ENCODE measurements around the gene FITM1. TPM values are rescaled to one million over a fixed set of nuclear protein-coding genes. Genes with fewer than 3 reads are reported as not detected.

Gene FITM1
- total and polyA plus RNA-seq, 2 experiments from 2014 or later = 0.53 TPM; not detected in 1

- TF ChIP-seq STAT1 (IDR thresholded peaks at IDR 0.05; ENCODE audit: unreplicated experiment) (no peak), ZNF462 (CRISPR knock-in tag; IDR thresholded peaks at IDR 0.05) (no peak), JUNB (IDR thresholded peaks at IDR 0.05; ENCODE audit: unreplicated experiment) (no peak), ETS1 (IDR thresholded peaks at IDR 0.05) (no peak), NANOG (IDR thresholded peaks at IDR 0.05; ENCODE audit: borderline replicate concordance) (no peak), EZH2phosphoT487 (IDR thresholded peaks at IDR 0.05; ENCODE audit: unreplicated experiment) (no peak), CTCF (conservative IDR thresholded peaks at IDR 0.05; ENCODE audit: low read depth in 2 of 2) (peak; percentile 92 to 98), CREB1 (CRISPR knock-in tag; IDR thresholded peaks at IDR 0.05; ENCODE audit: low read depth) (no peak), EZH2 (IDR thresholded peaks at IDR 0.05; ENCODE audit: low read depth, unreplicated experiment) (no peak), POLR2AphosphoS5 (IDR thresholded peaks at IDR 0.05; ENCODE audit: low read depth) (peak; percentile 55), ZNF114 (CRISPR knock-in tag; IDR thresholded peaks at IDR 0.05) (no peak), REST (IDR thresholded peaks at IDR 0.05; ENCODE audit: unreplicated experiment) (peak; percentile 37)
- H3K36me3 ChIP-seq (ENCODE audit: insufficient read depth) = 0 out of 2 replicates have a peak, but pooled peaks cover 5% of the 10 kb centered on the region
- no peaks in the 10 kb centered on the region for H3K79me2 ChIP-seq (replicated peaks; ENCODE audit: insufficient read depth)
- H3K9me2 ChIP-seq (ENCODE audit: insufficient read depth) = no peaks in the 10 kb centered on the region
- Mint-ChIP-seq H3K27me3 (ENCODE audit: insufficient read depth, low read depth, poor library complexity) (peaks cover 4% of the 10 kb centered on the region), H3K4me3 (peak within 1 kb of the TSS; percentile 69), H3K9me3 (no peaks in the 10 kb centered on the region), H3K27ac (peak within 1 kb of the TSS; percentile 47; the same call in 1 of the 2 replicates), H3K36me3 (ENCODE audit: low read depth) (peaks cover 58% of the 10 kb centered on the region), H3K4me1 (peaks cover 9% of the 10 kb centered on the region)
- H3F3A ChIP-seq (replicated peaks; ENCODE audit: low read depth) = peaks cover 12% of the 10 kb centered on the region; the same call in 1 of the 2 replicates
- H3K4me1 ChIP-seq (ENCODE audit: insufficient read depth) = peaks cover 11% of the 10 kb centered on the region
- H3K4me3 ChIP-seq = peak within 1 kb of the TSS; percentile 43
- DNase-seq (ENCODE audit: low spot score) (peak; percentile 99), ATAC-seq (peak; percentile 96)
- no peak within 1 kb of the TSS for H2AFZ ChIP-seq
- H3K27ac ChIP-seq (ENCODE audit: low read depth) = no peak within 1 kb of the TSS
- no peaks in the 10 kb centered on the region for H3K27me3 ChIP-seq (ENCODE audit: insufficient read depth)
- H3K4me2 ChIP-seq = peak within 1 kb of the TSS; percentile 73
- peaks cover 3% of the 10 kb centered on the region; the same call in 1 of the 2 replicates for H4K20me1 ChIP-seq (replicated peaks; ENCODE audit: insufficient read depth)
Observed at GRCh38 chr14:24160850-24161804, 30.7 kb downstream of the FITM1 start, which contains the start of gene IRF9. Gene IRF9 (plus strand): TSS chr14:24161265. CDS start chr14:24162145, 880 bp downstream.
